Testis (tissue), 3 donors: Measurements from ENCODE around the gene SMU1. TPM values are rescaled to one million over a fixed set of nuclear protein-coding genes. Genes with fewer than 3 reads are reported as not detected.

Experiments used
- DNase-seq: peaks from one replicate; pipeline ENCODE4 v3.0.0-alpha.2; 2019
- H3K27ac ChIP-seq, 2 donors: fragments of 200-600 bp; sonication (generic); one replicate each; pipeline ENCODE4 v1.5.1; 2019
- H3K27me3 ChIP-seq: fragments of 200-600 bp; sonication (generic); one replicate; pipeline ENCODE4 v1.5.1; 2019
- H3K36me3 ChIP-seq: fragments of 200-600 bp; sonication (generic); one replicate; pipeline ENCODE4 v1.5.1; 2017; ENCODE audit warnings: low read depth; ENCODE audit errors: missing control alignments
- H3K4me1 ChIP-seq: fragments of 200-600 bp; sonication (generic); one replicate; pipeline ENCODE4 v1.5.1; 2019
- H3K4me3 ChIP-seq, 2 donors: fragments of 200-600 bp; sonication (generic); one replicate each; pipeline ENCODE4 v1.5.1; 2017 to 2019
- H3K9me3 ChIP-seq: fragments of 200-600 bp; sonication (generic); one replicate; pipeline ENCODE4 v1.5.1; 2017
- POLR2A ChIP-seq: fragments of 450-650 bp; IDR thresholded peaks from one replicate; pipeline ENCODE4 v1.6.1; 2017; ENCODE audit warnings: antibody characterized with exemption, mild to moderate bottlenecking, moderate library complexity
- WGBS, 2 donors: methylation state at CpG; one replicate each; pipeline ENCODE4 v1.1.5; 2018; 5-methylcytosine and 5-hydroxymethylcytosine counted together
- intact Hi-C: fragments of 100-400 bp; cut with DNase I; formaldehyde crosslinking; loops from one replicate; pipeline ENCODE4 v1.15.1; 2023; ENCODE audit warnings: low total_unique reads
- polyA plus RNA-seq: library from polyadenylated mRNA; stranded (reverse); fragments of 350-450 nt; fragmentation: Illumina TruSeq; extraction: RNeasy Lipid Tissue Mini Kit (QIAGEN cat#74804); gene quantifications from one replicate; pipeline ENCODE4 v1.2.3, GENCODE V29; 2014; ENCODE audit warnings: low read depth, low replicate concordance; ENCODE audit not compliant: insufficient read depth
- total RNA-seq, 2 donors: library from RNA; depleted of rRNA; stranded (reverse); fragments of >200 nt; gene quantifications; one replicate each; pipeline ENCODE4 v1.2.3, GENCODE V29; 2016
- TF ChIP-seq, protein P1 (sequence below), 3 experiments: fragments of 450-650 bp in 2 of 3; fragments of 200-600 bp in 1 of 3; sonication (generic) in 1 of 3; IDR thresholded peaks; one replicate each; pipeline ENCODE4 v1.5.1; 2016 to 2019; ENCODE audit warnings: antibody characterized with exemption in 3 of 3, mild to moderate bottlenecking in 2 of 3, moderate library complexity in 1 of 3

Gene SMU1
- total and polyA plus RNA-seq, 3 donors from 2014 or later, result 16.2 to 17.1 (median 16.3) TPM

DNA sequence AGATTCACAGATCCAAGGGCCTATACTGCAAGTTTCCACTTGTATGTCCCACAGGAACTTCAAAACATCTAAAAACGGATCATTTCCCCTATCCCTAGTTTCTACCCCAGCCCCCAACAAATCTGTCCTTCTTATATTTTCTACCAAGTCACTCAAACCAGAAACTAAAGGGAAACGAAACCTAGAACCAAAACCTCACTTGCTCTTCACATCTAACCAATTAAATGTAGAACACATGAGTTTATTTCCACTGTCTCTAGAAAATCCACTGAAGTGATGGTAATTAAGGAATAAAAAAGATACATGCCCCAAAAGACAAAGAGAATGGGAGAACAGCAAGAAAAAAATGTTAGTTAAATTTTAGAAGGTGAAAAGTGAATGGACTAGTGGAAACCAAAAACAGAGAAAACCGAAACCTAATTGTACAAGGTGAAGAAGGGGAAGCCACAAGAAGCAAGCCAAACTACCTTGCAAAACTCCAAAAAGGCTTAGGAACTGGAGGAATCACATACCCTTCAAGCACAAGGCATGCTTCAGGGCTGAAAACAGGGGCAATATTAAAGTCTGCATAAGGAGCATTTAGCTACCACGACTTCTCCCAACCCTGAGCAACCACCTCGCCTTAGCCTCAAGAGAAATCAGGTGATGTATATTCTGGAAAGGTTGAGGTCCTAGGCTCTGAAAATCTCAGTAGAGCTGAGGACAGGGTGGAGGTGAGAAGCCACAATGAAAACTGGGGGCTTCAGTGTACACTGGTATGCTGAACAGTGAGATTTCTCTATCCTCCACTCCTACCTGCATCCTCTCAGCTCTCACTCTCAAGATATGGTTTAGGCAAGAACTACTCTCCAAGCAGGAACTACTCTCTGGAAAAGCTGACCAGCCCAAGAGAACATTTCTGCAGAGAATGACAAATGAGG is 11.1 kb downstream of the SMU1 start:
- no peaks in the 10 kb centered on the region for H3K36me3 ChIP-seq
- no peak overlapping the region for H3K27ac ChIP-seq
- intact Hi-C loops, result no loop called here
- 79 to 91% methylated on average over 5 of the region's 5 CpGs for WGBS, 2 donors
- no peak for TF ChIP-seq POLR2A
- TF ChIP-seq, protein P1, sequence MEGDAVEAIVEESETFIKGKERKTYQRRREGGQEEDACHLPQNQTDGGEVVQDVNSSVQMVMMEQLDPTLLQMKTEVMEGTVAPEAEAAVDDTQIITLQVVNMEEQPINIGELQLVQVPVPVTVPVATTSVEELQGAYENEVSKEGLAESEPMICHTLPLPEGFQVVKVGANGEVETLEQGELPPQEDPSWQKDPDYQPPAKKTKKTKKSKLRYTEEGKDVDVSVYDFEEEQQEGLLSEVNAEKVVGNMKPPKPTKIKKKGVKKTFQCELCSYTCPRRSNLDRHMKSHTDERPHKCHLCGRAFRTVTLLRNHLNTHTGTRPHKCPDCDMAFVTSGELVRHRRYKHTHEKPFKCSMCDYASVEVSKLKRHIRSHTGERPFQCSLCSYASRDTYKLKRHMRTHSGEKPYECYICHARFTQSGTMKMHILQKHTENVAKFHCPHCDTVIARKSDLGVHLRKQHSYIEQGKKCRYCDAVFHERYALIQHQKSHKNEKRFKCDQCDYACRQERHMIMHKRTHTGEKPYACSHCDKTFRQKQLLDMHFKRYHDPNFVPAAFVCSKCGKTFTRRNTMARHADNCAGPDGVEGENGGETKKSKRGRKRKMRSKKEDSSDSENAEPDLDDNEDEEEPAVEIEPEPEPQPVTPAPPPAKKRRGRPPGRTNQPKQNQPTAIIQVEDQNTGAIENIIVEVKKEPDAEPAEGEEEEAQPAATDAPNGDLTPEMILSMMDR (IDR thresholded peaks at IDR 0.05), result no peak
- no peak for DNase-seq
- H3K4me1 ChIP-seq, result peaks cover 5% of the 10 kb centered on the region
- no peaks in the 10 kb centered on the region for H3K27me3 ChIP-seq
- H3K4me3 ChIP-seq, result no peak overlapping the region
- H3K9me3 ChIP-seq, result no peaks in the 10 kb centered on the region

DNA sequence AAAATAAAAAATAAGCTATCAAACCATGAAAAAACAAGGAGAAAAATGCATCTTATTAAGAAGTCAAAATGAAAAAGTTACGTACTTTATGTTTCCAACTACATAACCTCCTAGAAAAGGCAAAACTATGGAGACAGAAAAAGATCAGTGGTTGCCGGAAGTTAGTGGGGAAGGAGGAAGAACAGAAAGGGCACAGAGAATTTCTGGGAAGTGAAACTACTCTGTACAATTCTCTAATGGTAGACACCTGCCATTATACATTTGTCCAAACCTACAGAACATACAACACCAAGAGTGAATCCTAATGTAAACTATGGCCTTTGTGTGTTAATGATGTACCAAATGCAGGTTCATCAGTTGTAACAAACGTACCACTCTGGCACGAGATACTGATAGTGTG is 25.3 kb downstream of the SMU1 start:
- TF ChIP-seq POLR2A, result no peak
- TF ChIP-seq, protein P1 (IDR thresholded peaks at IDR 0.05), result no peak
- H3K27me3 ChIP-seq, result no peaks in the 10 kb centered on the region
- no peaks in the 10 kb centered on the region for H3K36me3 ChIP-seq
- DNase-seq, result no peak
- H3K9me3 ChIP-seq, result no peaks in the 10 kb centered on the region
- H3K4me3 ChIP-seq, result no peak overlapping the region
- WGBS, 2 donors, result 72 to 81% methylated on average over 4 of the region's 4 CpGs
- intact Hi-C loops, result no loop called here
- H3K27ac ChIP-seq, result no peak overlapping the region
- H3K4me1 ChIP-seq, result no peaks in the 10 kb centered on the region

DNA sequence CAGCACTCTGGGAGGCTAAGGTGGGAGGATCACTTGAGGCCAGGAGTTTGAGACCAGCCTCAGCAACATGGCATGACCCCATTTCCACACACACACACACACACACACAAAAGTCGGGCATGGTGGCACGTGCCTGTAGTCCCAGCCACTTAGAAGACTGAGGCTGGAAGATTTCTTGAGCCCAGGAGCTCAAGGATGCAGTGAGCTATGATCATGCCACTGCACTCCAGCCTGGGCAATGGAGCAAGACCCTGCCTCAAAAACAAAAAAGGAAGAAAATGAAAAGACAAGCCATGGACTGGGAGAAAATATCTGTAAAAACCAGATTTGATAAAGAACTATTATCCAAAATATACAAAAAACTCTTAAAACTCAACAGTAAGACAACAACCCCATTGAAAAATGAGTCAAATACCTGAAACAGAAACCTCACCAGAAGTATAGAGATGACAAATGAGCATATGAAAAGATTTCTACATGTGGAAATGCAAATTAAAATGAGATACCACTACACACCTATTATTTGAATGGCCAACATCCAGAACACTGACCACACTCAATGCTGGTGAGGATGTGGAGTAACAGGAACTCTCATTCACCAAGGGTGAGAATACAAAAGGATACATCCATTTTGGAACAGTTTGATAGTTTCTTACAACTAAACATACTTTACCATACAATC is 26.7 kb downstream of the SMU1 start:
- intact Hi-C loops, result no loop called here

DNA sequence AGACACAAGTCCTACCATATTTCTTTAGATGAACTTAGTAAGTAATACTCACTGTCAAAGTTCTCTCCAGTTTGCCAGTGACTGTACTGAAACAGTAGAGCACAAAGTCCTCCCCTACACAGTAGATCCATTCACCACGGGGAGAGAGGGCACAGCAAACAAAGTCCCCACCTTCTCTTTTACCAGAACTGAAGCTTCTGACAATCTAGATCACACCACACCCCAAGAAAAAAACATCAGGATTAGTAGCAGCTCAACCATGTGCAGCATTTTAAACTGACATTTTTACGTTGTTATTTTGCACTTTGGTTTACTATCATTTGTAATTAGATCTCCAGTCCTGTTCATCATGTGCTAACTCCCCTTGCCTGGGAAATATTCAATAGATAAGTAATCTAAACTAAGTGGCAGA is 28.4 kb downstream of the SMU1 start:
- 71 to 79% methylated on average over 2 of the region's 2 CpGs for WGBS, 2 donors
- no peaks in the 10 kb centered on the region for H3K36me3 ChIP-seq
- no peaks in the 10 kb centered on the region for H3K4me1 ChIP-seq
- no peak overlapping the region for H3K27ac ChIP-seq
- no peaks in the 10 kb centered on the region for H3K9me3 ChIP-seq
- intact Hi-C loops, result no loop called here
- H3K27me3 ChIP-seq, result no peaks in the 10 kb centered on the region
- H3K4me3 ChIP-seq, result no peak overlapping the region
- TF ChIP-seq, protein P1 (IDR thresholded peaks at IDR 0.05), result no peak
- TF ChIP-seq POLR2A, result no peak
- DNase-seq, result no peak

More for the DNA sequence above, 26.7 kb downstream of the SMU1 start:
- WGBS, 2 donors, result 82 to 88% methylated on average over 2 of the region's 2 CpGs
- Histone ChIP-seq H3K4me1 (no peaks in the 10 kb centered on the region), H3K27ac (no peak overlapping the region), H3K36me3 (no peaks in the 10 kb centered on the region), H3K27me3 (no peaks in the 10 kb centered on the region), H3K9me3 (no peaks in the 10 kb centered on the region), H3K4me3 (no peak overlapping the region)
- no peak for TF ChIP-seq POLR2A
- TF ChIP-seq, protein P1 (IDR thresholded peaks at IDR 0.05), result no peak
- DNase-seq, result no peak
